Measurements from ENCODE around the gene VANGL1. TPM values are rescaled to one million over a fixed set of nuclear protein-coding genes. Genes with fewer than 3 reads are reported as not detected.
A peak's percentile ranks its signal among the peaks of the same experiment; 100 is the strongest.

VANGL1 gene
- total and polyA plus RNA-seq, 2 of the 13 experiments (the other 11 are each of a cell fraction or from before 2014, with no cell fraction given), result 5.3 to 9.4 TPM

DNA sequence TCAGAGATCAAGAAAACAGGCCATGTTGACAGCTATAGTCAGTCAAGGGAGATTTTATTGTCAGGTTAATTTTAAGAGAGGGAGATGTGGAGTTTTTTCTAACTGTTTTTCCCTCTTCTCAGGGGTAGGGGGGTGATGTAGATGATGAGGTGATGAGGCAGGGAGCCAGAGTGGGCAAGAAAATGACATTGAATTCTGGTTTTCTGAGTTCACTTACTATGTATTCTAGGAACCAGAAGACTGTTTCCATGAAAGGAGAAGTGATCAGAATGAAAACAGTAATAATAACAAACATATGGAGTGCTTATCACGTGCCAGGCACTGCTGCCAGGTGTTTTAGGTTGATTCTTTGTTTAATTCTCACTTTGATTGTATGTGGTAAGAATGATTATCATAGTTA is 86.6 kb downstream of the VANGL1 start:
- FAIRE-seq, result no peak
- POLR2A ChIA-PET, result interaction anchor here (1.1 kb wide), 1 partner anchor 17 kb away, joined by 4 read pairs; no protein-coding TSS in a partner anchor
- ATAC-seq, result no peak
- H3K9me3 ChIP-seq (ENCODE audit: low read length), result no peaks in the 10 kb centered on the region
- no peak overlapping the region for H3K4me3 ChIP-seq (replicated peaks in 1 of 3; ENCODE audit: insufficient read depth in 1 of 3, low read depth in 2 of 3, low read length in 3 of 3)
- DNase-seq (ENCODE audit: low spot score), result no peak
- CTCF ChIA-PET (ENCODE audit: low intra/inter-chr PET ratio, low total read pairs), result no interaction called here
- intact Hi-C loops (cut with micrococcal nuclease; ENCODE audit: unreplicated experiment), result no loop called here
- H3K27me3 ChIP-seq (ENCODE audit: control insufficient read depth in 1 of 2, insufficient read depth in 2 of 2, low read length in 2 of 2), result no peaks in the 10 kb centered on the region
- peaks cover 52% of the 10 kb centered on the region for H3K4me1 ChIP-seq (ENCODE audit: insufficient read depth, low read length)
- WGBS (ENCODE audit: low lambda C conversion rate), result 36% methylated on average over 1 of the region's 1 CpG
- H3K79me2 ChIP-seq (ENCODE audit: insufficient read depth, low read length), result no peaks in the 10 kb centered on the region
- no peaks in the 10 kb centered on the region for H4K20me1 ChIP-seq (ENCODE audit: insufficient read depth, low read length)
- no peaks in the 10 kb centered on the region for H3K36me3 ChIP-seq (replicated peaks in 1 of 2; ENCODE audit: control insufficient read depth in 1 of 2, insufficient read depth in 2 of 2, low read length in 2 of 2)
- H3K27ac ChIP-seq (ENCODE audit: extremely low read length, insufficient read depth, low read length), result no peak overlapping the region
- in situ Hi-C loops (cut with HindIII; ENCODE audit: extremely low pct_ligation_motif_present, low pct_unique_long_range_greater_than_20kb), result no loop called here
- H3K9ac ChIP-seq (ENCODE audit: insufficient read depth, low read depth, low read length), result no peak overlapping the region
- BruUV-seq (replicated peaks), result no TSS peak
- H2AFZ ChIP-seq (ENCODE audit: low read length), result no peak overlapping the region
- peak overlapping the region; percentile 69 for H3K4me2 ChIP-seq (ENCODE audit: low read depth, low read length)
- TF ChIP-seq U2AF1 (optimal IDR thresholded peaks at IDR 0.05; ENCODE audit: low read depth, low read length) (no peak), CCAR2 (optimal IDR thresholded peaks at IDR 0.05; ENCODE audit: low read depth, low read length) (no peak), PHB2 (IDR thresholded peaks at IDR 0.05; ENCODE audit: partially characterized antibody) (no peak), CEBPB (IDR thresholded peaks at IDR 0.05; ENCODE audit: borderline replicate concordance, low read depth, low read length) (no peak), ZNF556 (CRISPR knock-in tag; IDR thresholded peaks at IDR 0.05; ENCODE audit: borderline replicate concordance) (no peak), TMF1 (CRISPR knock-in tag; IDR thresholded peaks at IDR 0.05; ENCODE audit: low read depth) (no peak), SP140L (CRISPR knock-in tag; IDR thresholded peaks at IDR 0.05; ENCODE audit: borderline replicate concordance) (no peak), ZNF564 (CRISPR knock-in tag; IDR thresholded peaks at IDR 0.05) (no peak), MIER3 (CRISPR knock-in tag; IDR thresholded peaks at IDR 0.05; ENCODE audit: borderline replicate concordance) (no peak), SIN3B (IDR thresholded peaks at IDR 0.05; ENCODE audit: low read length) (no peak), ZNF713 (CRISPR knock-in tag; IDR thresholded peaks at IDR 0.05) (no peak), ARNTL (CRISPR knock-in tag; IDR thresholded peaks at IDR 0.05) (no peak)
- TF ChIP-seq, protein P1, sequence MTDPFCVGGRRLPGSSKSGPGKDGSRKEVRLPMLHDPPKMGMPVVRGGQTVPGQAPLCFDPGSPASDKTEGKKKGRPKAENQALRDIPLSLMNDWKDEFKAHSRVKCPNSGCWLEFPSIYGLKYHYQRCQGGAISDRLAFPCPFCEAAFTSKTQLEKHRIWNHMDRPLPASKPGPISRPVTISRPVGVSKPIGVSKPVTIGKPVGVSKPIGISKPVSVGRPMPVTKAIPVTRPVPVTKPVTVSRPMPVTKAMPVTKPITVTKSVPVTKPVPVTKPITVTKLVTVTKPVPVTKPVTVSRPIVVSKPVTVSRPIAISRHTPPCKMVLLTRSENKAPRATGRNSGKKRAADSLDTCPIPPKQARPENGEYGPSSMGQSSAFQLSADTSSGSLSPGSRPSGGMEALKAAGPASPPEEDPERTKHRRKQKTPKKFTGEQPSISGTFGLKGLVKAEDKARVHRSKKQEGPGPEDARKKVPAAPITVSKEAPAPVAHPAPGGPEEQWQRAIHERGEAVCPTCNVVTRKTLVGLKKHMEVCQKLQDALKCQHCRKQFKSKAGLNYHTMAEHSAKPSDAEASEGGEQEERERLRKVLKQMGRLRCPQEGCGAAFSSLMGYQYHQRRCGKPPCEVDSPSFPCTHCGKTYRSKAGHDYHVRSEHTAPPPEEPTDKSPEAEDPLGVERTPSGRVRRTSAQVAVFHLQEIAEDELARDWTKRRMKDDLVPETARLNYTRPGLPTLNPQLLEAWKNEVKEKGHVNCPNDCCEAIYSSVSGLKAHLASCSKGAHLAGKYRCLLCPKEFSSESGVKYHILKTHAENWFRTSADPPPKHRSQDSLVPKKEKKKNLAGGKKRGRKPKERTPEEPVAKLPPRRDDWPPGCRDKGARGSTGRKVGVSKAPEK (CRISPR knock-in tag; IDR thresholded peaks at IDR 0.05; ENCODE audit: borderline replicate concordance), result no peak
- TF ChIP-seq, protein P2, sequence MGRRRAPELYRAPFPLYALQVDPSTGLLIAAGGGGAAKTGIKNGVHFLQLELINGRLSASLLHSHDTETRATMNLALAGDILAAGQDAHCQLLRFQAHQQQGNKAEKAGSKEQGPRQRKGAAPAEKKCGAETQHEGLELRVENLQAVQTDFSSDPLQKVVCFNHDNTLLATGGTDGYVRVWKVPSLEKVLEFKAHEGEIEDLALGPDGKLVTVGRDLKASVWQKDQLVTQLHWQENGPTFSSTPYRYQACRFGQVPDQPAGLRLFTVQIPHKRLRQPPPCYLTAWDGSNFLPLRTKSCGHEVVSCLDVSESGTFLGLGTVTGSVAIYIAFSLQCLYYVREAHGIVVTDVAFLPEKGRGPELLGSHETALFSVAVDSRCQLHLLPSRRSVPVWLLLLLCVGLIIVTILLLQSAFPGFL (CRISPR knock-in tag; IDR thresholded peaks at IDR 0.05), result no peak
- TF ChIP-seq, protein P3, sequence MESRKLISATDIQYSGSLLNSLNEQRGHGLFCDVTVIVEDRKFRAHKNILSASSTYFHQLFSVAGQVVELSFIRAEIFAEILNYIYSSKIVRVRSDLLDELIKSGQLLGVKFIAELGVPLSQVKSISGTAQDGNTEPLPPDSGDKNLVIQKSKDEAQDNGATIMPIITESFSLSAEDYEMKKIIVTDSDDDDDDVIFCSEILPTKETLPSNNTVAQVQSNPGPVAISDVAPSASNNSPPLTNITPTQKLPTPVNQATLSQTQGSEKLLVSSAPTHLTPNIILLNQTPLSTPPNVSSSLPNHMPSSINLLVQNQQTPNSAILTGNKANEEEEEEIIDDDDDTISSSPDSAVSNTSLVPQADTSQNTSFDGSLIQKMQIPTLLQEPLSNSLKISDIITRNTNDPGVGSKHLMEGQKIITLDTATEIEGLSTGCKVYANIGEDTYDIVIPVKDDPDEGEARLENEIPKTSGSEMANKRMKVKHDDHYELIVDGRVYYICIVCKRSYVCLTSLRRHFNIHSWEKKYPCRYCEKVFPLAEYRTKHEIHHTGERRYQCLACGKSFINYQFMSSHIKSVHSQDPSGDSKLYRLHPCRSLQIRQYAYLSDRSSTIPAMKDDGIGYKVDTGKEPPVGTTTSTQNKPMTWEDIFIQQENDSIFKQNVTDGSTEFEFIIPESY (CRISPR knock-in tag; IDR thresholded peaks at IDR 0.05), result no peak
- TF ChIP-seq, protein P4, sequence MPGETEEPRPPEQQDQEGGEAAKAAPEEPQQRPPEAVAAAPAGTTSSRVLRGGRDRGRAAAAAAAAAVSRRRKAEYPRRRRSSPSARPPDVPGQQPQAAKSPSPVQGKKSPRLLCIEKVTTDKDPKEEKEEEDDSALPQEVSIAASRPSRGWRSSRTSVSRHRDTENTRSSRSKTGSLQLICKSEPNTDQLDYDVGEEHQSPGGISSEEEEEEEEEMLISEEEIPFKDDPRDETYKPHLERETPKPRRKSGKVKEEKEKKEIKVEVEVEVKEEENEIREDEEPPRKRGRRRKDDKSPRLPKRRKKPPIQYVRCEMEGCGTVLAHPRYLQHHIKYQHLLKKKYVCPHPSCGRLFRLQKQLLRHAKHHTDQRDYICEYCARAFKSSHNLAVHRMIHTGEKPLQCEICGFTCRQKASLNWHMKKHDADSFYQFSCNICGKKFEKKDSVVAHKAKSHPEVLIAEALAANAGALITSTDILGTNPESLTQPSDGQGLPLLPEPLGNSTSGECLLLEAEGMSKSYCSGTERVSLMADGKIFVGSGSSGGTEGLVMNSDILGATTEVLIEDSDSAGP (CRISPR knock-in tag; IDR thresholded peaks at IDR 0.05; ENCODE audit: borderline replicate concordance), result no peak
- TF ChIP-seq, protein P5, sequence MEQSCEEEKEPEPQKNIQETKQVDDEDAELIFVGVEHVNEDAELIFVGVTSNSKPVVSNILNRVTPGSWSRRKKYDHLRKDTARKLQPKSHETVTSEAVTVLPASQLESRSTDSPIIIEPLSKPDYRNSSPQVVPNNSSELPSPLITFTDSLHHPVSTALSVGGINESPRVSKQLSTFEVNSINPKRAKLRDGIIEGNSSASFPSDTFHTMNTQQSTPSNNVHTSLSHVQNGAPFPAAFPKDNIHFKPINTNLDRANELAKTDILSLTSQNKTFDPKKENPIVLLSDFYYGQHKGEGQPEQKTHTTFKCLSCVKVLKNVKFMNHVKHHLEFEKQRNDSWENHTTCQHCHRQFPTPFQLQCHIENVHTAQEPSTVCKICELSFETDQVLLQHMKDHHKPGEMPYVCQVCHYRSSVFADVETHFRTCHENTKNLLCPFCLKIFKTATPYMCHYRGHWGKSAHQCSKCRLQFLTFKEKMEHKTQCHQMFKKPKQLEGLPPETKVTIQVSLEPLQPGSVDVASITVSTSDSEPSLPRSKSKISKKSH (CRISPR knock-in tag; IDR thresholded peaks at IDR 0.05; ENCODE audit: borderline replicate concordance), result no peak
